Breast epithelium (tissue), 4 donors: ENCODE results near the gene LAMA3. TPM values are rescaled to one million over a fixed set of nuclear protein-coding genes. Genes with fewer than 3 reads are reported as not detected.

ENCODE experiments used
- DNase-seq, 2 donors: peaks; one replicate each; pipeline ENCODE4 v3.0.0-alpha.2; 2019; ENCODE audit warnings: low spot score in 2 of 2
- H3K27ac ChIP-seq, 2 donors: fragments of 200-600 bp; sonication (generic) in 1 of 2; one replicate each; pipeline ENCODE4 v1.5.1; 2016 to 2019; ENCODE audit warnings: mild to moderate bottlenecking in 1 of 2
- H3K27me3 ChIP-seq, 2 donors: fragments of 200-600 bp; sonication (generic) in 1 of 2; one replicate each; pipeline versions ENCODE4 v1.5.1 to v1.6.0; 2017 to 2019; ENCODE audit warnings: control low read depth in 1 of 2, mild to moderate bottlenecking in 1 of 2
- H3K36me3 ChIP-seq: fragments of 200-600 bp; one replicate; pipeline ENCODE4 v1.5.1; 2019
- H3K4me1 ChIP-seq, 2 donors: fragments of 200-600 bp; sonication (generic); one replicate each; pipeline ENCODE4 v1.5.1; 2016 to 2019; ENCODE audit warnings: control low read depth in 1 of 2
- H3K4me3 ChIP-seq, 3 donors: fragments of 200-600 bp; sonication (generic); 1 replicate in 2 of 3; 2 replicates in 1 of 3; pipeline ENCODE4 v1.5.1; 2016 to 2019; ENCODE audit warnings: mild to moderate bottlenecking in 3 of 3, moderate library complexity in 2 of 3
- H3K9me3 ChIP-seq, 2 donors: fragments of 200-600 bp; sonication (generic) in 1 of 2; one replicate each; pipeline ENCODE4 v1.5.1; 2016 to 2019; ENCODE audit warnings: control low read depth in 1 of 2
- CTCF ChIP-seq, 3 donors: fragments of 450-650 bp; IDR thresholded peaks; one replicate each; pipeline ENCODE4 v1.5.1; 2016 to 2017; ENCODE audit warnings: antibody characterized with exemption in 3 of 3, mild to moderate bottlenecking in 3 of 3, moderate library complexity in 3 of 3
- POLR2A ChIP-seq: fragments of 450-650 bp; IDR thresholded peaks from one replicate; pipeline ENCODE4 v1.6.1; 2016; ENCODE audit warnings: antibody characterized with exemption, mild to moderate bottlenecking, moderate library complexity
- POLR2AphosphoS5 ChIP-seq, 3 donors: sonication (generic); formaldehyde crosslinking; IDR thresholded peaks; one replicate each; pipeline ENCODE4 v1.6.1; 2017; ENCODE audit warnings: antibody characterized with exemption in 3 of 3
- intact Hi-C: fragments of 100-400 bp; cut with DNase I; formaldehyde crosslinking; loops from one replicate; pipeline ENCODE4 v1.15.1; 2023; ENCODE audit warnings: low total_unique reads
- total RNA-seq, 3 donors: library from RNA; depleted of rRNA; stranded (reverse); fragments of >200 nt; gene quantifications; one replicate each; pipeline ENCODE4 v1.1.0, GENCODE V29; 2016

The LAMA3 gene
- total RNA-seq, 3 donors from 2014 or later: 43.4 to 173 (median 127) TPM

DNA sequence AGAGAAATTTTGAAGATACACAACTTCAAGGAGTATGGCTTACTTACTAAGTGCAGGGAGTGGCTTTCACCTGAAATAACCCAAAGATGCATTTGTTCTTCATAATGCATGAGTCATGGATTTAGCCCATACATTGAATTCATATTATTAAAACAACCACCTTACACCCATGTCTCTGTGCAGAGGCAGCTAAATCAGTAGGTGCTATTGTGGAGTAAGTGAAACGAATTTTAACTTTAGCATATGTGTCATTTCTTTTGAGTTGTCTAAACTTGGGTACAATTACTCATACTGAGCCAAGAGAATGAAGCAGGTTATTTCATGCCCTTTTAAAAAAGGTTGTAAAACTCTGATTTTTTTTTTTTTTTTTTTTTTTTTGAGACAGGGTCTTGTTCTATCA, 15.5 kb upstream of the LAMA3 start:
- H3K36me3 ChIP-seq: no peaks in the 10 kb centered on the region
- H3K4me3 ChIP-seq: no peak overlapping the region
- H3K9me3 ChIP-seq: no peaks in the 10 kb centered on the region
- H3K27ac ChIP-seq: no peak overlapping the region
- intact Hi-C loops: no loop called here
- H3K4me1 ChIP-seq: no peaks in the 10 kb centered on the region
- TF ChIP-seq POLR2AphosphoS5 (IDR thresholded peaks at IDR 0.05) (no peak), CTCF (IDR thresholded peaks at IDR 0.05) (no peak), POLR2A (no peak)
- no peak for DNase-seq
- H3K27me3 ChIP-seq: no peaks in the 10 kb centered on the region

- Histone ChIP-seq H3K27me3 (no peaks in the 10 kb centered on the region), H3K27ac (no peak overlapping the region), H3K4me3 (no peak overlapping the region), H3K4me1 (no peaks in the 10 kb centered on the region), H3K9me3 (no peaks in the 10 kb centered on the region), H3K36me3 (no peaks in the 10 kb centered on the region)
- intact Hi-C loops: no loop called here
- TF ChIP-seq CTCF (IDR thresholded peaks at IDR 0.05) (no peak), POLR2AphosphoS5 (IDR thresholded peaks at IDR 0.05) (no peak), POLR2A (no peak)
- DNase-seq: no peak
These were observed 14.0 kb upstream of the LAMA3 start for GRCh38 chr18:23675236-23675635.

DNA sequence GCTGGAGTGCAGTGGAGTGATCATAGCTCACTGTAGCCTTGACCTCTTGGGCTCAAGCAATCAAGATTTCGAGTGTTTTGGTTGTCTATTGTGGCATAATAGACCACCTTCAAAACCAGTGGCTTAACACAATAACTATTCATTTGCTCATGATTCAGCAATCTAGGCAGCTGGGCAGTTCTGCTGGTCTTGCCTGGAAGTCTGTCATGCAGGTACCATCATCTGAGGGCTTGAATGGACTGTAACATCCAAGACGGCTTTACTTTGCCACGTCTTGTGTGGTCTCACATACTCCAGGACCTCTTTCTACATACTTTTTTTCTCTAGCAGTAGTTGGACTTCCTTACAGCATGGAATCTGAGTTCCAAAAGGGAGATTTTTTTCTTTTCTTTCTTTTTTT, 13.4 kb upstream of the LAMA3 start:
- no peaks in the 10 kb centered on the region for H3K4me1 ChIP-seq
- no peak overlapping the region for H3K4me3 ChIP-seq
- TF ChIP-seq POLR2A (no peak), CTCF (IDR thresholded peaks at IDR 0.05) (no peak), POLR2AphosphoS5 (IDR thresholded peaks at IDR 0.05) (no peak)
- no peak for DNase-seq
- no peaks in the 10 kb centered on the region for H3K9me3 ChIP-seq
- intact Hi-C loops: no loop called here
- no peaks in the 10 kb centered on the region for H3K36me3 ChIP-seq
- H3K27me3 ChIP-seq: no peaks in the 10 kb centered on the region
- no peak overlapping the region for H3K27ac ChIP-seq

DNA sequence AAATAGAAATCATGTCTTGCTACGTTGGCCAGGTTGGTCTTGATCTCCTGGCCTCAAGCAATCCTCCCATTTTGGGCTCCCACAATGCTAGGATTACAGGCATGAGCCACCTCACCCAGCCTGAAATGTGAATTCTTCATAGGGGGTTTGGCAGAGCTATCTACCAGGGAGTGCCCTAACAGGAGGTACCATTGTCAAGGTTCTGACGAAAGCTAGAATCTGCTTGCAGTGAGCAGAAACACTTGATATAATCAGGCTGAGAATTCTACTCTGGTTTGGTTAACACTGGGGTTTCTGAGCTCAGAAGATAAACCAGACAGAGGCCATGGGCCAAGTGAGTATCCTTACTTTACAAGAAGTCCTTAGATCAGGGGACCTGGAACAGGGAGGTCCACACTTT, 7.2 kb upstream of the LAMA3 start:
- no peak overlapping the region for H3K4me3 ChIP-seq
- intact Hi-C loops: no loop called here
- no peak for DNase-seq
- H3K27ac ChIP-seq: no peak overlapping the region
- H3K27me3 ChIP-seq: no peaks in the 10 kb centered on the region
- H3K9me3 ChIP-seq: no peaks in the 10 kb centered on the region
- no peak for TF ChIP-seq CTCF (IDR thresholded peaks at IDR 0.05)
- no peak for TF ChIP-seq POLR2A
- no peak for TF ChIP-seq POLR2AphosphoS5 (IDR thresholded peaks at IDR 0.05)
- H3K36me3 ChIP-seq: no peaks in the 10 kb centered on the region
- no peaks in the 10 kb centered on the region for H3K4me1 ChIP-seq

- no peak overlapping the region for H3K27ac ChIP-seq
These were observed 6.8 kb upstream of the LAMA3 start for GRCh38 chr18:23682472-23682871.

More at GRCh38 chr18:23682472-23682871, 6.8 kb upstream of the LAMA3 start:
- H3K27me3 ChIP-seq: no peaks in the 10 kb centered on the region
- no peaks in the 10 kb centered on the region for H3K36me3 ChIP-seq
- H3K4me1 ChIP-seq: no peaks in the 10 kb centered on the region
- TF ChIP-seq POLR2A (no peak), CTCF (IDR thresholded peaks at IDR 0.05) (no peak), POLR2AphosphoS5 (IDR thresholded peaks at IDR 0.05) (no peak)
- H3K4me3 ChIP-seq: no peak overlapping the region
- no peak for DNase-seq
- no peaks in the 10 kb centered on the region for H3K9me3 ChIP-seq
- intact Hi-C loops: no loop called here
